Left renal cortex interstitium (tissue), 4 donors: ENCODE data around the gene TNFRSF6B. TPM values are rescaled to one million over a fixed set of nuclear protein-coding genes. Genes with fewer than 3 reads are reported as not detected.
"Not testable (repeated sequence)": the region's sequence is repeated elsewhere in the genome, so short reads cannot be mapped to it uniquely, and the experiment has no call there.

Experiments used
- DNase-seq, 4 donors: peaks; one replicate each; pipeline ENCODE4 v3.0.0-alpha.2; 2013; ENCODE audit warnings: low read depth in 4 of 4, low spot score in 2 of 4, missing footprints in 1 of 4
- polyA plus RNA-seq, 4 donors: library from polyadenylated mRNA; unstranded; fragments of 120-200 nt; gene quantifications; one replicate each; pipeline ENCODE4 v1.2.1, GENCODE V29; 2013; ENCODE audit not compliant: insufficient read length in 4 of 4

The TNFRSF6B gene
- polyA plus RNA-seq, 4 donors: 1.6 to 3.8 (median 2.9) TPM

DNA sequence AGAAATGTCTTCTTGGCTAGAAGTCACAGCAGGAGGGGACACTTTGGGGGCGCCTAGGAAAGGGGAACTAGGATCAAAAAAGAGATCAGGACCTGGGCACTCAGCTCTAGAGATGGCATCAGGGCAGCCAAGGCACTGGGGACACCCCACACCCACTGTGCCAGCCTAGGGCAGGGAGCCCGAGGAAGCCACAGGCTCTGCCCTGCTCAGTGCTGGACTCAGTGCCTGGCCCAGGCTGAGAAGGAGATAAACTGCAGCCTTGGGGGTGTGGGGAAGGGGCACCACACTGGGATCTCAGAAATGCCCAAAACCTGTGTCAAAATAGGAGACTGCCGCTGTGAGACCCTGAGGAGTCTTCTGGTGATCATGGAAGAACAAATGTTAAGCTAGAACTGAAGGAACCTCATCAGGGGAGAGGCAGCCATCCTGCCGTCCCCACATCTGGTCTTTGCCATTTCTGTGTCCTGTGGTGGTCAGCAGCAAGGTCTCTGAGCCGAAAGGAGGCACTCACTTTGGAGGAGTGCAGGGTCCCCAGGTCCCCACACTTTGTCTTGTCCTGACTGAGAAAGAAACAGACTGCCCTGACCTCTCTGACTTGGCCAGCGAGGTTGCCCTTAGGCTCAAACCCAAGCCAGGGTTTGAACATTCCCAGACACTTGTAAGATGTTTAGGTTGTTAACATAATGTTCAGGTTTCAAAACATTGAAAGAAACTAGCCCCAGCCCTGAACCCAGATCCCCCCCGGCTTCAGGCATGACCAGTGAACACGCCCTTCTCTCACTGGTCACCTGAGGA is 9.0 kb downstream of the TNFRSF6B start:
- no peak for DNase-seq

DNA sequence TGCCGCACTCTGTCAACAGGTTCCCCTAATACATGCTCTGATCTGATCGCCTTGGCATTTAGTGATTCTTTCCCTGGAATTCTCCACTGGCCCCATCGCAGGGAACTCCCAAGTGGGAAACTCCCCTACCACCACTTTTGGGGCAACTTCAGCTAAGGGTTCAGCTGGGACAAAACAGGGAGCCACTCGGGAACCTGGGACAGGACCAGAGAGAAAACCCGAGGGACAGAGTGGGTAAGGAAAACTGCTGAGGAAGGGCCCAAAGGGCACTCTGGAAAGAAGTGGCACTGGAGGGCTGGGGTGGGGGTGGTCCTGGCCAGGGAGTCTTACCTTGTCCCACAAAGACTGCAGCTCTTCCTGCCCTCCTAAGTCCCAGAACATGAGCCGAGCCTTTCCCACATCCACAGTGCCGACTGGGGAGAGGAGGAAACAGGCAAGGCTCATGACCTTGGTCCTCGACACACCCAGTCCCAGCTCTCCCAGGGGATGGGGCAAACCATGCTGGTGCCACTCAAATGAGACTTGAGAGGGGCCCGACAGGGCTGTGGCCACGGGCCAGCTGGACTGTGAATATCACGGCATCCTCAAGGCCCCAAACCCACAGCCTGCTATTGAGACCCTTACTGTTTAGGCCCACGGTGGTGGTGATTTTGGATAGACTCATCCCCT is 9.7 kb downstream of the TNFRSF6B start:
- DNase-seq: no peak

DNA sequence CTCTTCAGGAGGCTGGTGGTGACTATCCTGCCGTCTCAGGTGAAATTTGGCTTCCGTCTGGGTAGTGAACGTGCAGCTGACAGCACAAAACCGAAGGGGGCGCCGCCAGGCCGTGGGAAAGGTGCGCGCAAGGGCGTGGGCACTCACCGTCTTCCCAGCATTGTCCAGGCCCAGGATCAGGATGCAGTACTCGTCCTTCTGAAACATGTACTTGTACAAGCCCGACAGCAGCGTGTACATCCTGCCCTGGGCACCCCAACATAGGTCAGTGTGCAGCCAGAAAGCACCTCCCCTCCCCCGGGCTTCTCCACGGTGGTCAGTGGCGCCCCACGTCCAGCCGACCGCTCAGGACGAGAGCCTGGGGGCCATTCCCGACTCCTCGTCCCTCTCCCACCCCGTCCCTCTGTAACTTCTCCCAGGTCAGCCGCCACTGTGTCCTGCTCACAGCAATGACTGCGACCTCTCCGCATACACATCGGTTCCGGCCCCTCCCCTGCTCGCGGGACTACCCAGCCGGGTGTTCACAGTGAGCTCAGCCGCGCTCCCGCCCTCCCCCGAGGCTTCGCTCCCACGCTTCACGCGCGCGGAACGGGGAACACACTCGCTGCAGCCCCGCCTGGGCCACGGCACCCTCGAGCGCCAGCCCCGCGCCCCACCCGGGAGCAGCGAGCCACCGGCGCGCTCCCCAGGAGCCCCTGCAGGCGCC is 10.6 kb downstream of the TNFRSF6B start:
- DNase-seq: no peak

GRCh38 chr20:63707558-63708300 is 11.3 kb downstream of the TNFRSF6B start, which contains the start of the genes ARFRP1 and ZGPAT:
Gene ARFRP1 (minus strand): TSS chr20:63707976. CDS start chr20:63707091, 885 bp downstream.
Gene ZGPAT (plus strand): TSS chr20:63708039. CDS start chr20:63708581, 542 bp downstream.
- peak in 3 of 4 donors; percentile 63 to 76 (median 70) for DNase-seq

DNA sequence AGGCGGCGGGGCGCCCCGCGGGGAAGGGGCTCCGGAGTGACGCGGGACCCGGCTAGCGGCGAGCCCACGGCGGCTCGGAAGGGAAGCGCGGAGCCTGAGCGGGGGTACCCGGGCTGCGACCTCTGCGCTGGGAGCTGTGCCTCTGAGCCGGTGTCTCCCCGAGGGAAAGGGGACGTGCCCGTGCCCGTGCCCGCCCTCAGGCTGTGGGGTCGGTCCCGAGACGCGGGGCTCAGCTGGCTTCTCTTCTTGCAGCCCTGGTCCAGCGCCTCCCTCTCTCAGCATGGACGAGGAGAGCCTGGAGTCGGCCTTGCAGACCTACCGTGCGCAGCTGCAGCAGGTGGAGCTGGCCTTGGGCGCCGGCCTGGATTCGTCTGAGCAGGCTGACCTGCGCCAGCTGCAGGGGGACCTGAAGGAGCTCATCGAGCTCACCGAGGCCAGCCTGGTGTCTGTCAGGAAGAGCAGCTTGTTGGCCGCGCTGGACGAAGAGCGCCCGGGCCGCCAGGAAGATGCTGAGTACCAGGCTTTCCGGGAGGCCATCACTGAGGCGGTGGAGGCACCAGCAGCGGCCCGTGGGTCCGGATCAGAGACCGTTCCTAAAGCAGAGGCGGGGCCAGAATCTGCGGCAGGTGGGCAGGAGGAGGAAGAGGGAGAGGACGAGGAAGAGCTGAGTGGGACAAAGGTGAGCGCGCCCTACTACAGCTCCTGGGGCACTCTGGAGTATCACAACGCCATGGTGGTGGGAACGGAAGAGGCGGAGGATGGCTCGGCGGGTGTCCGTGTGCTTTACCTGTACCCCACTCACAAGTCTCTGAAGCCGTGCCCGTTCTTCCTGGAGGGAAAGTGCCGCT is 12.1 kb downstream of the TNFRSF6B start:
- DNase-seq: no peak

GRCh38 chr20:63709149-63709527 is 12.7 kb downstream of the TNFRSF6B start:
- DNase-seq: no peak

- no peak for DNase-seq
These were observed 14.7 kb downstream of the TNFRSF6B start for GRCh38 chr20:63711085-63711645.

DNA sequence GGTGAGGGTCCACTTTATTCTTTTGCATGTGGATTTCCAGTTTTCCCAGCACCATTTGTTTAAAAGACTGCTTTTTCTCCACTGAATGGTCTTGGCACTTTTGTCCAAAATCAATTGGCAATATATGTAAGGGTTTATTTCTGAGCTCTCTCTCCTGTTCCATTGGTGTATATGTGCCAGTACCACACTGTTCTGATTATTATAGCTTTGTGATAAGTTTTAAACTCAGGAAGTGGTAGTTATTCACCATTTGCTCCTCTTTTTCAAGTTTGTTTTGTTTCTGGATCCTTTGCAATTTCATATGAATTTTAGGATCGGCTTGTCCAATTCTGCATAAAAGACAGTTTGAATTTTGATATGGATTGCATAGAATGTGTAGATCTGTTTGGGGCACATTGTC is 15.7 kb downstream of the TNFRSF6B start:
- no peak for DNase-seq

GRCh38 chr20:63714858-63715257 is 18.4 kb downstream of the TNFRSF6B start:
- no peak for DNase-seq

DNA sequence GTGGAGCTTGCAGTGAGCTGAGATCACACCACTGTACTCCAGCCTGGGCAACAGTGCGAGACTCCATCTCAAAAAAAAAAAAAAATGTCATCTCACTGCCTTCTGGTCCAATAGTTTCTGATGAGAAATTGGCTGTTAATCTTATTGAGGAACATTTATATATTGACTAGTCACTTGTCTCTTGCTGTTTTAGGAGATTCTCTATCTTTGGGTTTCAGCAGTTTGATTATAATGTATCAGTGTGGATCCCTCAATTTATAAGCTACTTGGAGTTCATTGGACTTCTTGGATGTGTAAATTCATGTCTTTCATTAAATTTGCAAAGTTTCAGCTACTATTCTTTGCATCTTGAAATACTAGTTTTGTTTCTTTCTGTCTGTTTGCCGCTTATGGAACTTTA is 22.5 kb downstream of the TNFRSF6B start:
- no peak for DNase-seq

GRCh38 chr20:63722967-63723622 is 26.6 kb downstream of the TNFRSF6B start:
- not testable (repeated sequence) for DNase-seq

DNA sequence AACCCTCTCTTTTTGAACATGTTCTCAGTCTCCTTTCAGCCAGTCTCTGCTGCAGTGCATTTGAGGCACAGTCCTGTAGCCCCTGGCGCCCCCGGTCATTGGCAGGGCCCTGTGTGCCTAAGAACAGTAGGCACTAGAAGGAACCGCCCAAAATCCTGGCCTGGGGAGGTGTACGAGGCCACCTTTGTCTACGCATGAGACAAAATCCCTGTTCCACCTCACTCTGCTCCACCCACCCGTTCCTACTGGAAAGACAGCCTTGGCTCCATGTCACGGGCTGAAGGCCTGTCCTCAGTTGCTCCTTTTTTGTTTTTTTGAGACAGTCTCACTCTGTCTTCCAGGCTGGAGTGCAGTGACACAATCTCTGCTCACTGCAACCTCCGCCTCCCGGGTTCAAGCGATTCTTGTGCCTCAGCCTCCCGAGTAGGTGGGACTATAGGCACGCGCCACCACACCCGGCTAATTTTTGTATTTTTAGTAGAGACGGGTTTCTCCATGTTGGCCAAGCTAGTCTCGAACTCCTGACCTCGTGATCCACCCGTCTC is 33.8 kb downstream of the TNFRSF6B start:
- not testable (repeated sequence) for DNase-seq

- DNase-seq: no peak
These were observed 35.0 kb downstream of the TNFRSF6B start for GRCh38 chr20:63731410-63731809.

DNA sequence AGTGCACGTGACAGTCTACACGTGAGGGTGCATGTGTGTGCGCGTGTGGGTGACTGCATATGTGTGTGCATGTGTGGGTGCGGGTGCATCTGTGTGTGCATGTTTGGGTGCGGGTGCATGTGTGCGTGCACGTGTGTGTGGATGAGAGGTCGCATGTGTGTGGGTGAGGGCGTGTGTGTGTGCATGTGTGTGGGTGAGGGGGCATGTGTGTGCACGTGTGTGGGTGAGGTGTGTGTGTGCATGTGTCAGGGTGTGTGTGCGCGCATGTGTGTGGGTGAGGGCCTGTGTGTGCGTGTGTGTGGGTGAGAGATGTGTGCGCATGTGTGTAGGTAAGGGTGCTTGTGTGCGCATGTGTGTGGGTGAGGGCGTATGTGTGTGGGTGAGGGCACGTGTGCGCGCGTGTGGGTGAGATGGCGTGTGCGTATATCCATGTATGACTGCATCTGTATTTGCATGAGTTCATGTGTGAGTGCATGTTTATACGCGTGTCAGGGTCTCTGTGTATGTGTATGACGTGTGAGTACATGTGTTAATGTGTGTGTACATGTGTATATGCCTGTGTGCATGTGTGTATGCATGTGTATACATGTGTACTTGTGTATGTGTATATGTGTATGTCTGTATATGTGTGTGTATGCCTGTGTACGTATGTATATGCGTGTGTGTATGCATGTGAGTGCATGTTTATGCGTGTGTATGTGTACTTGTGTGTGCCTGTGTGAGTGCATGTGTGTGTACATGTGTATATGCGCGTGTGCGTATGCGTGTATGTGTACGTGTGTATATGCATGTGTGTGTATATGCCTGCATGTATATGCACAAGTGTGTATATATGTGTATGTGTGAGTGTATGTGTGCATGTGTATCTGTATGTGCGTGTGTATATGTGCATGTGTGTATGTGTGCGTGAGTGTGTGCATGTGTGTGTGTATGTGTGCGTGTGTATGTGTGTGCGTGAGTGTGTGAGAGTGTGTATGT is 36.0 kb downstream of the TNFRSF6B start:
- DNase-seq: no peak

- no peak for DNase-seq
These were observed 36.7 kb downstream of the TNFRSF6B start for GRCh38 chr20:63733117-63733516.

DNA sequence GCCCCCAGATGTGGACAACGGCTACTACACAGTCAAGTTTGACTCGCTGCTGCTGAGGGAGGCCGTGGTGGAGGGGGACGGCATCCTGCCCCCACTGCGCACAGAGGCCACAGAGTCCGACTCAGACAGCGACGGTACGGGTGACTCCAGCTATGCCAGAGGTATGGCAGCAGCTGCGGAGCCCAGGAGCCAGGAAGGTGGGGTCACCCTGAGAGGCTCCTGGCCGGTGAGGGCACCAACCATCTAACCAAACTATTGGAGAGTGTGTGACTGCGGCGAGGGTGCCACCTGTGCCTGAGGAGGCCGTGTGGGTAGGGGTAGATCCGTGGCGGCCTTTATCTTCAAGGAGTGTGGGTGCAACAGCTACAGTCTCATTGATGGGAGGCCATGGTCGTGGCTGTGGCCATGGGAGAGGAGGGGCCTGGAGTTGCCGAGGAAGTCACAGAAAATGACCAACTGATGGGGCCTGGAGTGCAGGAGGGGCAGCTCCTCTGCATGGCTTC is 37.2 kb downstream of the TNFRSF6B start:
- DNase-seq: no peak
